Kidney (tissue), 14 donors: ENCODE results near the gene PPP1R3A. TPM values are rescaled to one million over a fixed set of nuclear protein-coding genes. Genes with fewer than 3 reads are reported as not detected.
A peak's percentile ranks its signal among the peaks of the same experiment; 100 is the strongest.

ENCODE experiments used
- DNase-seq, 5 donors: peaks; one replicate each; pipeline ENCODE4 v3.0.0-alpha.2; 2013 to 2020
- FAIRE-seq: peaks from 2 replicates; lab custom pipeline; 2012; peaks lifted over from hg19 to GRCh38; lab: Jason Lieb, UNC
- H3K27ac ChIP-seq, 2 donors: one replicate each; pipeline ENCODE4 v1.7.0; 2013; ENCODE audit warnings: low read depth in 2 of 2, low read length in 2 of 2, inconsistent platforms in 1 of 2
- H3K27me3 ChIP-seq: one replicate; pipeline ENCODE4 v1.7.1; 2013; ENCODE audit warnings: low read length, inconsistent platforms; ENCODE audit not compliant: control insufficient read depth, insufficient read depth
- H3K36me3 ChIP-seq, 3 donors: one replicate each; pipeline versions ENCODE4 v1.7.0 to v1.7.1; 2013; ENCODE audit warnings: low read length in 3 of 3, control low read depth in 1 of 3, inconsistent platforms in 1 of 3; ENCODE audit not compliant: insufficient read depth in 3 of 3, control insufficient read depth in 2 of 3
- H3K4me1 ChIP-seq, 3 donors: one replicate each; pipeline versions ENCODE4 v1.7.0 to v1.7.1; 2013; ENCODE audit warnings: low read length in 3 of 3, inconsistent platforms in 1 of 3, low read depth in 1 of 3; ENCODE audit not compliant: control insufficient read depth in 2 of 3, insufficient read depth in 2 of 3
- H3K4me3 ChIP-seq, 3 donors: one replicate each; pipeline versions ENCODE4 v1.7.0 to v1.8.1; 2013; ENCODE audit warnings: low read length in 3 of 3, control low read depth in 1 of 3, inconsistent platforms in 1 of 3
- H3K9ac ChIP-seq, 3 donors: one replicate each; pipeline versions ENCODE4 v1.7.0 to v1.7.1; 2013; ENCODE audit warnings: low read length in 3 of 3, control low read depth in 1 of 3, inconsistent platforms in 1 of 3
- H3K9me3 ChIP-seq, 3 donors: one replicate each; pipeline versions ENCODE4 v1.7.0 to v1.7.1; 2013; ENCODE audit warnings: low read length in 3 of 3, control low read depth in 1 of 3, inconsistent platforms in 1 of 3; ENCODE audit not compliant: control insufficient read depth in 2 of 3, insufficient read depth in 1 of 3
- intact Hi-C: fragments of 100-400 bp; cut with DNase I; formaldehyde crosslinking; loops from one replicate; pipeline ENCODE4 v1.11.1; 2022
- polyA plus RNA-seq: library from polyadenylated mRNA; stranded (reverse); fragments of 350-450 nt; fragmentation: Illumina TruSeq; extraction: RNeasy Lipid Tissue Mini Kit (QIAGEN cat#74804); gene quantifications from one replicate; pipeline ENCODE4 v1.2.3, GENCODE V29; 2014; ENCODE audit warnings: low read depth, low replicate concordance; ENCODE audit not compliant: insufficient read depth
- total RNA-seq: library from RNA; stranded (reverse); fragmentation: NEBNext Ultra II Directional; extraction: Animal tissue kit (Norgen Biotek cat#: 25700); gene quantifications from one replicate; pipeline ENCODE4 v1.2.1, GENCODE V29; 2021
- TF ChIP-seq, protein P1 (sequence below): IDR thresholded peaks from 3 replicates; pipeline ENCODE4 v1.5.1; 2012; ENCODE audit warnings: mild to moderate bottlenecking, moderate library complexity, borderline replicate concordance; ENCODE audit not compliant: insufficient read depth; ENCODE audit errors: extremely low read depth
- donor health status: control.
- donor health status: control.
- donor health status: control.
- donor health status: control.
- donor health status: control.
- donor health status: DM: yes; HTN: yes; CAD: no.
- donor health status: Normal renal cell carcinoma (clear cell type).

The PPP1R3A gene
- total and polyA plus RNA-seq, 2 donors from 2014 or later: not detected

DNA sequence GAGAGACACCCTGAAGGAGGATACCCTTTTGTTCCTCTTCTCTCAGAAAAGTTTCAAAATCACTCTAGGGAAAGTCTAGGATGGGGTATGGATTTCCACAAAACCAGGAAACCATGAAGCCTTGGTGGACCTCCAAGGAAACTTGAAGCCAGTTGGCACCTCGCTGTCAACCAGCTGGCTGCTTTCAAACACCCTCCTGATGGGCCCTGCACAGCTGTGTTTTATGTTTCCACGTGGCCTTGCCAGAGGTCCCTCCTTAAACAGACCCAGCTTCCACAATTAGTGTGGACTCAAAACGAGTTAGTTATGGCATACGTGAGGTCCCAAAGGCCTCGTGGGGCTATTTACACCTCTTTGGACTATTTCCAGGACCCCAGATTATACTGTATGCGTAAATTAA lies 5.9 kb downstream of the PPP1R3A start:
- Histone ChIP-seq H3K9me3 (no peaks in the 10 kb centered on the region), H3K4me3 (no peak overlapping the region), H3K27ac (no peak overlapping the region), H3K36me3 (no peaks in the 10 kb centered on the region), H3K9ac (no peak overlapping the region), H3K27me3 (no peaks in the 10 kb centered on the region), H3K4me1 (no peaks in the 10 kb centered on the region)
- FAIRE-seq (no peak), DNase-seq (peak in 2 of 5 donors; percentile 12 to 17)
- intact Hi-C loops: no loop called here
- TF ChIP-seq, protein P1, sequence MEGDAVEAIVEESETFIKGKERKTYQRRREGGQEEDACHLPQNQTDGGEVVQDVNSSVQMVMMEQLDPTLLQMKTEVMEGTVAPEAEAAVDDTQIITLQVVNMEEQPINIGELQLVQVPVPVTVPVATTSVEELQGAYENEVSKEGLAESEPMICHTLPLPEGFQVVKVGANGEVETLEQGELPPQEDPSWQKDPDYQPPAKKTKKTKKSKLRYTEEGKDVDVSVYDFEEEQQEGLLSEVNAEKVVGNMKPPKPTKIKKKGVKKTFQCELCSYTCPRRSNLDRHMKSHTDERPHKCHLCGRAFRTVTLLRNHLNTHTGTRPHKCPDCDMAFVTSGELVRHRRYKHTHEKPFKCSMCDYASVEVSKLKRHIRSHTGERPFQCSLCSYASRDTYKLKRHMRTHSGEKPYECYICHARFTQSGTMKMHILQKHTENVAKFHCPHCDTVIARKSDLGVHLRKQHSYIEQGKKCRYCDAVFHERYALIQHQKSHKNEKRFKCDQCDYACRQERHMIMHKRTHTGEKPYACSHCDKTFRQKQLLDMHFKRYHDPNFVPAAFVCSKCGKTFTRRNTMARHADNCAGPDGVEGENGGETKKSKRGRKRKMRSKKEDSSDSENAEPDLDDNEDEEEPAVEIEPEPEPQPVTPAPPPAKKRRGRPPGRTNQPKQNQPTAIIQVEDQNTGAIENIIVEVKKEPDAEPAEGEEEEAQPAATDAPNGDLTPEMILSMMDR: no peak

DNA sequence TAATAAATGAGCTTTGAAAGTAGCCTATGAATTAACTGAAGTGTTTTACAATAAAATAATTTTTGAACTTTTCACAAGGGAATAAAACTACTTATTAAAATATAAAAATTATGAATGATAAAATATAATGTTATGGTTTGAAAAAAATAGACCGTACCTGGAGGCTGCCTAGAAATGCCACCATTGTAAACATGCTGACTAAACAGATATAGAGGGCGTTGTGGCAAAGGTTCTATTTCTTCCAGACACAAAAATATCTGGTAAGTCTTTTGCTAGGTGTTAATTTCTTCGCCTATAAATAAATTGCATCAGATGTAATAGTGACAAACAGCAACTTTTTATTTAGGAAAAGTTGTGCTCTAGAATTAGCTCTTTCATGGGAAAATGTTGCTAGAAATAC lies 11.2 kb downstream of the PPP1R3A start:
- Histone ChIP-seq H3K27me3 (no peaks in the 10 kb centered on the region), H3K4me1 (no peaks in the 10 kb centered on the region), H3K9ac (no peak overlapping the region), H3K36me3 (no peaks in the 10 kb centered on the region), H3K27ac (no peak overlapping the region), H3K4me3 (no peak overlapping the region), H3K9me3 (no peaks in the 10 kb centered on the region)
- TF ChIP-seq, protein P1: no peak
- intact Hi-C loops: no loop called here
- FAIRE-seq (no peak), DNase-seq (no peak)

DNA sequence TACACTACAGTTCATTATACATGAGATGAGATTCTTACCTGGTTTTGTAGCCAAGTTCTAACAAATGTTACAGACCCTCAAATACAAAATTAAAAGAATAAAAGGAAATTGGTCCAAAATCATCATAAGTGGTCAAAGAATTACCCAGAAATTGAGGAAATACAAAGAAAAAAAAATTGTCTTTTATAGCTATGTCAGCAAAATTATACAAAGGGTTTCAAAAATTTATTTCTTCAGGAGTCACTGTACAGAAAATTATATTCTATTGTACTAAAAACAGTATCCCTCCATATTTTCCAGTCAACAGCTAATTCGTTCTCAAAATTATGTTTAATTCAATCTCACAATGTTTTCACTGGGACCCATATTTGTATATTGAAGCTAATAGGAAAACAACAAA lies 14.3 kb downstream of the PPP1R3A start:
- intact Hi-C loops: no loop called here
- DNase-seq (no peak), FAIRE-seq (no peak)
- H3K36me3 ChIP-seq: no peaks in the 10 kb centered on the region
- TF ChIP-seq, protein P1: no peak
- no peaks in the 10 kb centered on the region for H3K9me3 ChIP-seq
- no peaks in the 10 kb centered on the region for H3K27me3 ChIP-seq
- H3K4me3 ChIP-seq: no peak overlapping the region
- no peak overlapping the region for H3K9ac ChIP-seq
- H3K4me1 ChIP-seq: no peaks in the 10 kb centered on the region
- no peak overlapping the region for H3K27ac ChIP-seq

DNA sequence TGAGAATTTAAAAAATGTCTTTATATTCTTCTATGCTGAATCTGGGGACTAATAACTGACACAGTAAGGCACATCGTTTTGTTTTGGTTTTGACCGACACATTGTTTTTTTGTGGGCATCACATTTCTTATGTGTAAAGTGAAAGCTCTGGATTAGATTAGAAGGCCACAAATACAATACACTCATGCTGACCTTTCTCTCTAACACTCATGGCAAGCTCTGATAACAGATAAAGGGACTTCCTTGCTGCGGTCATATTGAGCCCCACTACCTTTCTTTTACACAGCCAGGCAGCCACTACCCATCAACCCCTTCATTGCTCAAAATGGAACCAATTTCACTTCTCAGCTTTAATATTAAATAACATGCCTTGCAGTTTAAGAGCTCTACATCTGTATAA lies 26.0 kb downstream of the PPP1R3A start:
- TF ChIP-seq, protein P1: no peak
- H3K27ac ChIP-seq: no peak overlapping the region
- no peak overlapping the region for H3K9ac ChIP-seq
- no peak for DNase-seq
- H3K27me3 ChIP-seq: no peaks in the 10 kb centered on the region
- FAIRE-seq: no peak
- no peaks in the 10 kb centered on the region for H3K36me3 ChIP-seq
- H3K9me3 ChIP-seq: no peaks in the 10 kb centered on the region
- no peaks in the 10 kb centered on the region for H3K4me1 ChIP-seq
- intact Hi-C loops: no loop called here
- no peak overlapping the region for H3K4me3 ChIP-seq
